AG04449 (cell line): ENCODE data around the gene VEGFB.

Source experiments
- CTCF ChIA-PET: fragments of 350-600 bp; formaldehyde crosslinking; extraction: SDS; loops from one replicate; lab custom pipeline; 2021; ENCODE audit warnings: antibody characterized with exemption; lab: Yijun Ruan, JAX
- POLR2A ChIA-PET: fragments of 400-600, 350-600 bp; formaldehyde crosslinking; extraction: SDS; loops from one replicate; lab custom pipeline; 2020; ENCODE audit warnings: antibody characterized with exemption, inconsistent platforms; lab: Yijun Ruan, JAX
- DNase-seq: peaks from one replicate; pipeline ENCODE4 v3.0.0-alpha.2; 2010; ENCODE audit warnings: low read depth, low spot score
- H3K4me3 ChIP-seq: 2 replicates; pipeline ENCODE4 v1.5.1; 2011; ENCODE audit warnings: low read depth, mild to moderate bottlenecking, control low read depth, low read length
- TF ChIP-seq, protein P1 (sequence below): IDR thresholded peaks from one replicate; pipeline ENCODE4 v1.5.1; 2011; ENCODE audit warnings: mild to moderate bottlenecking, moderate library complexity, low read length, control low read depth, inconsistent platforms; ENCODE audit not compliant: insufficient read depth; ENCODE audit errors: missing control alignments

VEGFB gene

DNA sequence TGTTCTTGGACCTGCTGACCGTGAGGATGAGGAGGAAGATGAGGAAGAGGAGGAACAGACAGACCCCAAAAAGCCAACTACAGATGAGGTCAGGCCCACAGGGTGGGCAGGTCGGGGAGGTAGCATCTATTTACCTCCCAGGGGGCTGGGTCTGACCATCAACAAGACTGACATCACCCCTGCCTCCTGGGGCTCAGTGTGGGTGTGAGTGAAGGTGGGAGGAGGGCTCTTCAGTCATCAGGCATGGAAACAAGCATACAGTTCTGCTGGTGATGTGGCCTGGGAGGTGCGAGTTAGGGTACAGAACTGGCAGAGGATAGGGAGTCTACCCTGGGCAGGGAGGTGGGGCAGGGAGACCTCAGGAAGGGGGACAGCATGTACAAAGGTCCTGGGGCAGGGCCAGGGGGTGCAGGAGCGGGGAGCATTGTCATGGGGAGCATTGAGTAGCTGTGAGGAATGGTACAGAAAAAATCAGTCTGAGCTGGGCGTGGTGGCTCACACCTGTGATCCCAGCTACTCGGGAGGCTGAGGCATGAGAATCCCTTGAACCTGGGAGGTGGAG is 25.8 kb downstream of the VEGFB start:
- CTCF ChIA-PET = interaction anchor here (15.2 kb wide), 1 partner anchor 12 kb away, joined by 224 read pairs; the partner anchor contains the start of genes PLCB3 and PPP1R14B
- TF ChIP-seq, protein P1, sequence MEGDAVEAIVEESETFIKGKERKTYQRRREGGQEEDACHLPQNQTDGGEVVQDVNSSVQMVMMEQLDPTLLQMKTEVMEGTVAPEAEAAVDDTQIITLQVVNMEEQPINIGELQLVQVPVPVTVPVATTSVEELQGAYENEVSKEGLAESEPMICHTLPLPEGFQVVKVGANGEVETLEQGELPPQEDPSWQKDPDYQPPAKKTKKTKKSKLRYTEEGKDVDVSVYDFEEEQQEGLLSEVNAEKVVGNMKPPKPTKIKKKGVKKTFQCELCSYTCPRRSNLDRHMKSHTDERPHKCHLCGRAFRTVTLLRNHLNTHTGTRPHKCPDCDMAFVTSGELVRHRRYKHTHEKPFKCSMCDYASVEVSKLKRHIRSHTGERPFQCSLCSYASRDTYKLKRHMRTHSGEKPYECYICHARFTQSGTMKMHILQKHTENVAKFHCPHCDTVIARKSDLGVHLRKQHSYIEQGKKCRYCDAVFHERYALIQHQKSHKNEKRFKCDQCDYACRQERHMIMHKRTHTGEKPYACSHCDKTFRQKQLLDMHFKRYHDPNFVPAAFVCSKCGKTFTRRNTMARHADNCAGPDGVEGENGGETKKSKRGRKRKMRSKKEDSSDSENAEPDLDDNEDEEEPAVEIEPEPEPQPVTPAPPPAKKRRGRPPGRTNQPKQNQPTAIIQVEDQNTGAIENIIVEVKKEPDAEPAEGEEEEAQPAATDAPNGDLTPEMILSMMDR = no peak
- POLR2A ChIA-PET = no interaction called here

DNA sequence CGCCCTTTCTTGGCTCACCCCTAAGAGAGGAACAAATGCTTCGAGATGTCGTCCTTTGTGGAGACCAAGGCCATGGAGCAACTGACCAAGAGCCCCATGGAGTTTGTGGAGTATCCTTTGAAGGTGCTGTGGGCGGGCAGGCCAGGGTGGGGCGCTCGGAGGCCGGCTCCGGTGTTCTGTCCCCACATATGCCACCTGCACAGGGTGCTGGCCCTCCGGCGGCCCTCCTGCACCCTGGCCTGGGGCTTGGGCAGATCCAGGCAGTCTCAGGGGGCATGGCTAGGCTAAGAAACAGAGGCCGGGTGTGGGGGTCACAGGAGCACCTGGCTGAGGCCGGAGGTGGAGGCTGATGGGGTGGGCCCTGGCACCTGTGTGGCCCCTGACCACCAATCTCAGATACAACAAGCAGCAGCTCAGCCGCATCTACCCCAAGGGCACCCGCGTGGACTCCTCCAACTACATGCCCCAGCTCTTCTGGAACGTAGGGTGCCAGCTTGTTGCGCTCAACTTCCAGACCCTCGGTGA is 27.2 kb downstream of the VEGFB start:
- CTCF ChIA-PET = interaction anchor here (15.2 kb wide), 1 partner anchor 13 kb away, joined by 224 read pairs; the partner anchor contains the start of genes PLCB3 and PPP1R14B
- POLR2A ChIA-PET = interaction anchor here (1.3 kb wide), 1 partner anchor 9 kb away, joined by 5 read pairs; no protein-coding TSS in a partner anchor
- no peak for DNase-seq
- H3K4me3 ChIP-seq = no peak overlapping the region
- TF ChIP-seq, protein P1 = no peak

More for the DNA sequence above, 25.8 kb downstream of the VEGFB start:
- DNase-seq = no peak
- no peak overlapping the region for H3K4me3 ChIP-seq

DNA sequence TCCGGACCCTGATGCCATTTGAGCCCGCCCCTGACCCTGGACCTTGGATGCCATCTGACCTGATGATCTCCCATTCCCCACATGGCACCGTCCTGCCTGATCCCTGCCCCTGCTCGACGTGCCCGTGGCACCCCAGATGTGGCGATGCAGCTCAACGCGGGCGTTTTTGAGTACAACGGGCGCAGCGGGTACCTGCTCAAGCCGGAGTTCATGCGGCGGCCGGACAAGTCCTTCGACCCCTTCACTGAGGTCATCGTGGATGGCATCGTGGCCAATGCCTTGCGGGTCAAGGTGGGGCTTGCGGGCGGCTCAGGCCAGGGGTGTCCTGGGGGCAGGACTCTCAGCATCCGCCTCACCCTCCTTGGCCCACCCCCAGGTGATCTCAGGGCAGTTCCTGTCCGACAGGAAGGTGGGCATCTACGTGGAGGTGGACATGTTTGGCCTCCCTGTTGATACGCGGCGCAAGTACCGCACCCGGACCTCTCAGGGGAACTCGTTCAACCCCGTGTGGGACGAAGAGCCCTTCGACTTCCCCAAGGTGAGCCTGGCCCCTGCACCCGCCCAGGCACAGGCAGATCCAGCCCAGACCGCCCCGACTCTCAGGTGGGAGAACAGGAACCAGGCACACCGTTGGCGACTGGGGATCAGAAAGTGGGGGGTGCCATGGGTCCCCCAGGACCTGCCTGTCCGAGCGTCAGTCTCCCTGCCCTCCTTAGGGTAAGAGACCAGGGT is 28.1 kb downstream of the VEGFB start:
- TF ChIP-seq, protein P1 = no peak
- DNase-seq = no peak
- POLR2A ChIA-PET = interaction anchor here (0.6 to 3.2 kb wide), 4 partner anchors 10 to 77 kb away, joined by 3 to 15 read pairs (median 4); partner anchors contain the start of gene PLCB3
- no peak overlapping the region for H3K4me3 ChIP-seq
- CTCF ChIA-PET = interaction anchor here (0.9 to 15.2 kb wide), 3 partner anchors 14 to 39 kb away, joined by 3 to 224 read pairs (median 4); partner anchors contain the start of genes NUDT22, PLCB3, PPP1R14B and TRPT1

- H3K4me3 ChIP-seq = no peak overlapping the region
- ChIA-PET POLR2A (interaction anchor here (0.6 to 3.2 kb wide), 3 partner anchors 11 to 76 kb away, joined by 3 to 15 read pairs (median 3); partner anchors contain the start of gene PLCB3), CTCF (interaction anchor here (0.9 to 15.2 kb wide), 6 partner anchors 15 to 91 kb away, joined by 3 to 224 read pairs (median 4); partner anchors contain the start of genes NUDT22, PLCB3, PPP1R14B and TRPT1)
- no peak for DNase-seq
- TF ChIP-seq, protein P1 = no peak
Observed at GRCh38 chr11:64263021-64263946, 28.9 kb downstream of the VEGFB start.

DNA sequence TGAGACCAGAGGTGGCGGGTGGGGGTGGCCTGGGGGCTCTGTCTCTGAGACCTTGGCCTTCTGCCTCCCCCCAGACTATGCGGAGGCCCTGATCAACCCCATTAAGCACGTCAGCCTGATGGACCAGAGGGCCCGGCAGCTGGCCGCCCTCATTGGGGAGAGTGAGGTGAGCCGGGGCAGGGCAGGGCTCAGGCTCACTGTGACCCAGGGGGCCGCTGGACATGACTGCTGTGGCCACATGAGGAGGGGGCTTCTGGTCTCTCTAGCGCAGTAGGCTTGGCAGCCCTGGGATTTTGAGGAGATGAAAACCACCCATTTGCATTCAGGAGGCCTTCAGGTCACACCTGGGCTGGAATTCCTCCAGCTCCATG is 29.5 kb downstream of the VEGFB start:
- no peak for DNase-seq
- CTCF ChIA-PET = interaction anchor here (1.3 to 15.2 kb wide), 6 partner anchors 10 to 91 kb away, joined by 4 to 224 read pairs (median 8); partner anchors contain the start of genes PLCB3 and PPP1R14B
- no peak overlapping the region for H3K4me3 ChIP-seq
- POLR2A ChIA-PET = interaction anchor here (1.1 to 3.2 kb wide), 2 partner anchors 12 to 23 kb away, joined by 4 to 15 read pairs; partner anchors contain the start of genes FKBP2 and PLCB3
- TF ChIP-seq, protein P1 = no peak
